Natural killer cell treated with Interleukin-12 subunit alpha and Interleukin-12 subunit beta and Interleukin-15 and Interleukin-18, amount 100 ng/mL, for 72 hours (primary cell): ENCODE data around the gene LZTS2. TPM values are rescaled to one million over a fixed set of nuclear protein-coding genes. Genes with fewer than 3 reads are reported as not detected.

Experiments used
- ATAC-seq, 2 donors: fragments of 150-1000 bp; cut with Tn5 transposase in 1 of 2; sonication (Bioruptor Pico), chemical (Tn5 transposase) in 1 of 2; 2 replicates each; pipeline ENCODE4 v1.10.0; 2021
- DNase-seq: peaks from one replicate; pipeline ENCODE4 v3.0.0; 2022; ENCODE audit warnings: low spot score
- H3K27ac Mint-ChIP-seq, 2 donors: 1 replicate in 1 of 2; 2 replicates in 1 of 2; pipeline ENCODE4 v1.8.0; 2022; ENCODE audit warnings: mixed read lengths in 2 of 2, mild to moderate bottlenecking in 1 of 2, moderate library complexity in 1 of 2
- H3K27me3 Mint-ChIP-seq, 2 donors: 1 replicate in 1 of 2; 2 replicates in 1 of 2; pipeline ENCODE4 v1.8.0; 2022; ENCODE audit warnings: mixed read lengths in 2 of 2
- H3K36me3 Mint-ChIP-seq: one replicate; pipeline ENCODE4 v1.8.0; 2022; ENCODE audit warnings: mixed read lengths
- H3K4me1 Mint-ChIP-seq, 2 donors: 1 replicate in 1 of 2; 2 replicates in 1 of 2; pipeline ENCODE4 v1.8.0; 2022; ENCODE audit warnings: low read depth in 2 of 2, mixed read lengths in 2 of 2, mild to moderate bottlenecking in 1 of 2
- H3K4me3 Mint-ChIP-seq: one replicate; pipeline ENCODE4 v1.8.0; 2022; ENCODE audit warnings: mixed read lengths
- H3K9me3 Mint-ChIP-seq: 2 replicates; pipeline ENCODE4 v1.8.0; 2022; ENCODE audit warnings: mixed read lengths
- total RNA-seq, 2 donors: library from RNA; stranded (reverse); gene quantifications; one replicate each; pipeline ENCODE4 v1.2.3, GENCODE V29; 2022

The LZTS2 gene
- total RNA-seq, 2 donors from 2014 or later = 6.2 to 6.4 TPM

- H3K36me3 Mint-ChIP-seq = peaks cover 7% of the 10 kb centered on the region
- no peak overlapping the region for H3K4me3 Mint-ChIP-seq
- H3K9me3 Mint-ChIP-seq = no peaks in the 10 kb centered on the region
- no peak overlapping the region for H3K27ac Mint-ChIP-seq
- no peaks in the 10 kb centered on the region for H3K27me3 Mint-ChIP-seq
- peaks cover 13 to 22% of the 10 kb centered on the region in 2 donors for H3K4me1 Mint-ChIP-seq
- no peak for ATAC-seq
- peak; percentile 41 for DNase-seq
Measured at GRCh38 chr10:100982916-100983830, 16.4 kb upstream of the LZTS2 start.

GRCh38 chr10:100983868-100984671 lies 15.5 kb upstream of the LZTS2 start:
- Mint-ChIP-seq H3K4me1 (peaks cover 13 to 22% of the 10 kb centered on the region in 2 donors), H3K4me3 (no peak overlapping the region), H3K27ac (no peak overlapping the region), H3K9me3 (no peaks in the 10 kb centered on the region), H3K27me3 (no peaks in the 10 kb centered on the region), H3K36me3 (peaks cover 7% of the 10 kb centered on the region)
- no peak for ATAC-seq
- DNase-seq = peak; percentile 47

- Mint-ChIP-seq H3K36me3 (peaks cover 7% of the 10 kb centered on the region), H3K4me1 (peaks cover 13 to 22% of the 10 kb centered on the region in 2 donors), H3K9me3 (no peaks in the 10 kb centered on the region), H3K4me3 (no peak overlapping the region), H3K27ac (no peak overlapping the region), H3K27me3 (no peaks in the 10 kb centered on the region)
- ATAC-seq (no peak), DNase-seq (peak; percentile 8)
Measured at GRCh38 chr10:100984672-100985177, 14.9 kb upstream of the LZTS2 start.

GRCh38 chr10:100985336-100985735 lies 14.3 kb upstream of the LZTS2 start:
- Mint-ChIP-seq H3K36me3 (peaks cover 8% of the 10 kb centered on the region), H3K27ac (peak overlapping the region in 1 of 2 donors; percentile 65), H3K27me3 (no peaks in the 10 kb centered on the region), H3K9me3 (no peaks in the 10 kb centered on the region), H3K4me1 (peaks cover 14 to 23% of the 10 kb centered on the region in 2 donors), H3K4me3 (no peak overlapping the region)
- DNase-seq (peak; percentile 5), ATAC-seq (no peak)

GRCh38 chr10:100986623-100986951 lies 13.0 kb upstream of the LZTS2 start:
- DNase-seq (peak; percentile 55), ATAC-seq (no peak)
- H3K9me3 Mint-ChIP-seq = no peaks in the 10 kb centered on the region
- H3K4me1 Mint-ChIP-seq = peaks cover 19 to 27% of the 10 kb centered on the region in 2 donors
- H3K27ac Mint-ChIP-seq = peak overlapping the region; percentile 83 to 87
- H3K4me3 Mint-ChIP-seq = peak overlapping the region; percentile 96
- peaks cover 19% of the 10 kb centered on the region for H3K36me3 Mint-ChIP-seq
- H3K27me3 Mint-ChIP-seq = no peaks in the 10 kb centered on the region

GRCh38 chr10:100986952-100987684 lies 12.5 kb upstream of the LZTS2 start, which contains the start of the genes MRPL43 and TWNK:
Gene MRPL43, minus strand, starts transcription at chr10:100987497. Its CDS starts 54 bp downstream, at chr10:100987443.
Gene TWNK, plus strand, starts transcription at chr10:100987543. Its CDS starts 668 bp downstream, at chr10:100988211.
- peaks cover 19% of the 10 kb centered on the region for H3K36me3 Mint-ChIP-seq
- H3K4me3 Mint-ChIP-seq = peak within 1 kb of the TSS; percentile 96

GRCh38 chr10:100987685-100988049 lies 11.9 kb upstream of the LZTS2 start:
- Mint-ChIP-seq H3K27ac (peak overlapping the region; percentile 83 to 87), H3K27me3 (no peaks in the 10 kb centered on the region), H3K4me1 (peaks cover 19 to 27% of the 10 kb centered on the region in 2 donors), H3K4me3 (peak overlapping the region; percentile 96), H3K9me3 (no peaks in the 10 kb centered on the region), H3K36me3 (peaks cover 19% of the 10 kb centered on the region)
- no peak for DNase-seq
- peak in 1 of 2 donors; percentile 12 for ATAC-seq

More at GRCh38 chr10:100986952-100987684, 12.5 kb upstream of the LZTS2 start, which contains the start of the genes MRPL43 and TWNK:
- Mint-ChIP-seq H3K9me3 (no peaks in the 10 kb centered on the region), H3K27me3 (no peaks in the 10 kb centered on the region), H3K4me1 (peaks cover 19 to 27% of the 10 kb centered on the region in 2 donors), H3K27ac (peak within 1 kb of the TSS; percentile 83 to 87)
- DNase-seq (peak; percentile 86), ATAC-seq (peak; percentile 94 to 96)

- ATAC-seq = no peak
- peak overlapping the region; percentile 83 to 87 for H3K27ac Mint-ChIP-seq
- H3K27me3 Mint-ChIP-seq = no peaks in the 10 kb centered on the region
- H3K4me3 Mint-ChIP-seq = peak overlapping the region; percentile 96
- H3K36me3 Mint-ChIP-seq = peaks cover 19% of the 10 kb centered on the region
- H3K9me3 Mint-ChIP-seq = no peaks in the 10 kb centered on the region
- no peak for DNase-seq
- peaks cover 19 to 27% of the 10 kb centered on the region in 2 donors for H3K4me1 Mint-ChIP-seq
Measured at GRCh38 chr10:100988166-100988565, 11.4 kb upstream of the LZTS2 start.

GRCh38 chr10:100989088-100989487 lies 10.5 kb upstream of the LZTS2 start:
- Mint-ChIP-seq H3K9me3 (no peaks in the 10 kb centered on the region), H3K36me3 (peaks cover 23% of the 10 kb centered on the region), H3K4me3 (peak overlapping the region; percentile 9), H3K27ac (no peak overlapping the region), H3K27me3 (no peaks in the 10 kb centered on the region), H3K4me1 (peaks cover 19 to 27% of the 10 kb centered on the region in 2 donors)
- DNase-seq (no peak), ATAC-seq (no peak)

GRCh38 chr10:100993986-100994708 lies 5.5 kb upstream of the LZTS2 start:
- peaks cover 16% of the 10 kb centered on the region for H3K36me3 Mint-ChIP-seq
- H3K27me3 Mint-ChIP-seq = no peaks in the 10 kb centered on the region
- H3K27ac Mint-ChIP-seq = no peak overlapping the region
- H3K4me3 Mint-ChIP-seq = no peak overlapping the region
- H3K4me1 Mint-ChIP-seq = peaks cover 17 to 28% of the 10 kb centered on the region in 2 donors
- ATAC-seq = no peak
- H3K9me3 Mint-ChIP-seq = no peaks in the 10 kb centered on the region
- no peak for DNase-seq

GRCh38 chr10:100995181-100995580 lies 4.4 kb upstream of the LZTS2 start:
- ATAC-seq (no peak), DNase-seq (no peak)
- no peaks in the 10 kb centered on the region for H3K9me3 Mint-ChIP-seq
- no peak overlapping the region for H3K27ac Mint-ChIP-seq
- no peaks in the 10 kb centered on the region for H3K27me3 Mint-ChIP-seq
- peaks cover 16% of the 10 kb centered on the region for H3K36me3 Mint-ChIP-seq
- peaks cover 17 to 28% of the 10 kb centered on the region in 2 donors for H3K4me1 Mint-ChIP-seq
- no peak overlapping the region for H3K4me3 Mint-ChIP-seq

- H3K36me3 Mint-ChIP-seq = peaks cover 4% of the 10 kb centered on the region
- ATAC-seq (peak; percentile 22 to 43), DNase-seq (no peak)
- H3K4me3 Mint-ChIP-seq = peak overlapping the region; percentile 89
- peak overlapping the region; percentile 46 to 75 for H3K27ac Mint-ChIP-seq
- no peaks in the 10 kb centered on the region for H3K27me3 Mint-ChIP-seq
- H3K9me3 Mint-ChIP-seq = no peaks in the 10 kb centered on the region
- peaks cover 17 to 27% of the 10 kb centered on the region in 2 donors for H3K4me1 Mint-ChIP-seq
Measured at GRCh38 chr10:100996678-100997359, 2.8 kb upstream of the LZTS2 start.
